Measurements from ENCODE around the gene NEK10. TPM values are rescaled to one million over a fixed set of nuclear protein-coding genes. Genes with fewer than 3 reads are reported as not detected.

The NEK10 gene
- total and polyA plus RNA-seq, 2 of the 4 experiments (the other 2 are of a cell fraction) = 2.2 to 6.6 TPM

GRCh38 chr3:27115352-27115751 is 253.8 kb downstream of the NEK10 start:
- no peak overlapping the region for H2AK9ac ChIP-seq (replicated peaks; ENCODE audit: low read depth, low read length, poor library complexity)
- no peak overlapping the region for H3K14ac ChIP-seq (replicated peaks; ENCODE audit: low read depth, low read length)
- in situ Hi-C loops (cut with MboI; ENCODE audit: low sequenced_read_pairs) = no loop called here
- H3K56ac ChIP-seq (ENCODE audit: extremely low read depth, insufficient read depth, low read length) = no peak overlapping the region
- H4K8ac ChIP-seq (ENCODE audit: low read depth in 2 of 2, low read length in 2 of 2) = no peak overlapping the region
- no peaks in the 10 kb centered on the region for H4K20me1 ChIP-seq (ENCODE audit: insufficient read depth, low read length)
- no peaks in the 10 kb centered on the region for H3K27me3 ChIP-seq (ENCODE audit: control insufficient read depth, insufficient read depth, low read length)
- H2BK120ac ChIP-seq (ENCODE audit: low read depth, low read length) = no peak overlapping the region
- H4K5ac ChIP-seq (ENCODE audit: low read depth, low read length) = no peak overlapping the region
- H3K36me3 ChIP-seq (ENCODE audit: control insufficient read depth, insufficient read depth, low read length) = no peaks in the 10 kb centered on the region
- no peak overlapping the region for H3K9ac ChIP-seq (ENCODE audit: low read depth, low read length)
- no peaks in the 10 kb centered on the region for H3K4me1 ChIP-seq (ENCODE audit: control insufficient read depth, insufficient read depth, low read length)
- intact Hi-C loops (cut with micrococcal nuclease) = no loop called here
- H2AK5ac ChIP-seq (ENCODE audit: low read depth, low read length) = no peak overlapping the region
- dilution Hi-C loops (cut with HindIII; ENCODE audit: low sequenced_read_pairs, unreplicated experiment) = no loop called here
- H3K4me3 ChIP-seq (ENCODE audit: insufficient read depth, low read depth, low read length) = no peak overlapping the region
- H2BK15ac ChIP-seq (ENCODE audit: low read depth, low read length) = no peak overlapping the region
- ATAC-seq (ENCODE audit: low read depth) (no peak), DNase-seq (no peak)
- no TSS peak for BruUV-seq (replicated peaks)
- ChIA-PET CTCF (no interaction called here), POLR2A (ENCODE audit: unreplicated experiment) (no interaction called here)
- no peak overlapping the region for H2AFZ ChIP-seq (replicated peaks; ENCODE audit: low read length, poor library complexity)
- H3K79me1 ChIP-seq (ENCODE audit: low read depth in 1 of 2, low read length in 2 of 2) = no peaks in the 10 kb centered on the region
- H3K18ac ChIP-seq (ENCODE audit: low read depth, low read length) = no peak overlapping the region
- no peak overlapping the region for H3K4ac ChIP-seq (ENCODE audit: low read depth, low read length)
- no peak overlapping the region for H3K23ac ChIP-seq (ENCODE audit: low read depth, low read length)
- no CpG with 5 or more reads among the region's 1 CpG for WGBS, 2 experiments (ENCODE audit: extremely low coverage in 2 of 2, insufficient read length in 1 of 2)
- H3K4me2 ChIP-seq (ENCODE audit: low read depth, low read length) = no peak overlapping the region
- no peak overlapping the region for H4K91ac ChIP-seq (ENCODE audit: insufficient read depth, low read depth, low read length)
- H3K9me3 ChIP-seq (ENCODE audit: control insufficient read depth, insufficient read depth, low read length) = no peaks in the 10 kb centered on the region
- H2BK5ac ChIP-seq (ENCODE audit: low read depth, low read length, poor library complexity, severe bottlenecking) = no peak overlapping the region
- TF ChIP-seq MXI1 (IDR thresholded peaks at IDR 0.05; ENCODE audit: borderline replicate concordance, low read depth, low read length) (no peak), RAD21 (IDR thresholded peaks at IDR 0.05; ENCODE audit: low read length) (no peak)
- H3K9me1 ChIP-seq (ENCODE audit: insufficient read depth, low read length) = no peaks in the 10 kb centered on the region
- H3K27ac ChIP-seq (ENCODE audit: insufficient read depth, low read length) = no peak overlapping the region
- H2BK20ac ChIP-seq (ENCODE audit: low read depth, low read length) = no peak overlapping the region
